HEK293 (cell line): ENCODE data around the gene TMEM158.

Experiments used
- YY1 ChIP-seq: fragments of 450-650 bp; formaldehyde crosslinking; IDR thresholded peaks from 2 replicates; pipeline ENCODE4 v1.5.1; 2018; ENCODE audit warnings: missing biosample characterization, missing genetic modification characterization
- TF ChIP-seq, protein P1 (sequence below): fragments of 450-650 bp; formaldehyde crosslinking; IDR thresholded peaks from 2 replicates; pipeline ENCODE4 v1.5.1; 2016; ENCODE audit warnings: missing biosample characterization, missing genetic modification characterization

DNA sequence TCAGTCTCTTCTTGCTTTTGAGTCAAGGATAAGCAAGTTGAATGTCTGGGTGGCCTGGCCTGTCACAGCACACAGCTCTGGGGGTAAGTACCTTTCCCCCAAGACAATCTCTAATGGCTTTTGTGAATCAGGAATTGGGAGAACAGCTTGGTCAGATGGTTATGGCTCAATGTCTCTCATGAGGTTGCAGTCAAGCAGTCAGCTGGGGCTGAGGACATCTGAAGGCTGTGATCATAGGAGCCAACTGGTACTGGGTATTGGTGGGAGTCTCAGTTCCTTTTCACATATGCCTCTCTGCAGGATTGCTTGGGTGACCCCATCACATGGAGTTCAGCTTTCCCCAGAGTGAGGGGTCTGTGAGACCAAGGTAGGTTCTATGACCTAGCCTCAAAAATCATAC, 33.0 kb upstream of the TMEM158 start:
- TF ChIP-seq YY1 (tag by site-specific recombination), result no peak
- TF ChIP-seq, protein P1, sequence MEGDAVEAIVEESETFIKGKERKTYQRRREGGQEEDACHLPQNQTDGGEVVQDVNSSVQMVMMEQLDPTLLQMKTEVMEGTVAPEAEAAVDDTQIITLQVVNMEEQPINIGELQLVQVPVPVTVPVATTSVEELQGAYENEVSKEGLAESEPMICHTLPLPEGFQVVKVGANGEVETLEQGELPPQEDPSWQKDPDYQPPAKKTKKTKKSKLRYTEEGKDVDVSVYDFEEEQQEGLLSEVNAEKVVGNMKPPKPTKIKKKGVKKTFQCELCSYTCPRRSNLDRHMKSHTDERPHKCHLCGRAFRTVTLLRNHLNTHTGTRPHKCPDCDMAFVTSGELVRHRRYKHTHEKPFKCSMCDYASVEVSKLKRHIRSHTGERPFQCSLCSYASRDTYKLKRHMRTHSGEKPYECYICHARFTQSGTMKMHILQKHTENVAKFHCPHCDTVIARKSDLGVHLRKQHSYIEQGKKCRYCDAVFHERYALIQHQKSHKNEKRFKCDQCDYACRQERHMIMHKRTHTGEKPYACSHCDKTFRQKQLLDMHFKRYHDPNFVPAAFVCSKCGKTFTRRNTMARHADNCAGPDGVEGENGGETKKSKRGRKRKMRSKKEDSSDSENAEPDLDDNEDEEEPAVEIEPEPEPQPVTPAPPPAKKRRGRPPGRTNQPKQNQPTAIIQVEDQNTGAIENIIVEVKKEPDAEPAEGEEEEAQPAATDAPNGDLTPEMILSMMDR (tag by site-specific recombination), result no peak
